PC-3 (cell line): Measurements from ENCODE around the gene LRP10. TPM values are rescaled to one million over a fixed set of nuclear protein-coding genes. Genes with fewer than 3 reads are reported as not detected.

Experiments
- ATAC-seq: fragments of 200-7000 bp; cut with Tn5 transposase; 2 replicates; pipeline ENCODE4 v1.9.1; 2020; ENCODE audit warnings: mild to moderate bottlenecking, moderate library complexity
- BruUV-seq: library from RNA; stranded (reverse); fragments of 400-500 nt; replicated peaks from 2 replicates; lab custom pipeline; 2021; lab: Mats Ljungman, UMichigan
- CTCF ChIA-PET: fragments of 300-600 bp; sonication (Branson Sonifier 250); formaldehyde crosslinking; loops from one replicate; lab custom pipeline; 2022; ENCODE audit warnings: antibody characterized with exemption; lab: Charles Lee
- POLR2A ChIA-PET: fragments of 300-600 bp; sonication (Branson Sonifier 250); formaldehyde crosslinking; loops from one replicate; lab custom pipeline; 2022; ENCODE audit warnings: antibody characterized with exemption; ENCODE audit not compliant: unreplicated experiment; lab: Charles Lee
- DNase-seq: peaks from one replicate; pipeline ENCODE4 v3.0.0-alpha.2; 2015
- H2AFZ ChIP-seq: fragments of 300-600 bp; sonication (generic); 2 replicates; pipeline ENCODE4 v1.6.0; 2016; ENCODE audit warnings: antibody characterized with exemption, low read length
- H3F3A ChIP-seq: fragments of 300-600 bp; sonication (generic); one replicate; pipeline ENCODE4 v1.6.0; 2017; ENCODE audit warnings: antibody characterized with exemption, low read length, control low read depth, mild to moderate bottlenecking; ENCODE audit not compliant: unreplicated experiment
- H3K27ac ChIP-seq: fragments of 300-600 bp; sonication (generic); 2 replicates; pipeline ENCODE4 v1.5.1; 2016; ENCODE audit warnings: mild to moderate bottlenecking, low read length
- H3K27me3 ChIP-seq: fragments of 300-600 bp; sonication (generic); 2 replicates; pipeline ENCODE4 v1.6.1; 2016; ENCODE audit warnings: low read length, mixed read lengths
- H3K36me3 ChIP-seq: fragments of 300-600 bp; sonication (generic); 2 replicates; pipeline ENCODE4 v1.6.1; 2016; ENCODE audit warnings: low read depth, mixed run types, low read length, mixed read lengths
- H3K4me1 ChIP-seq: fragments of 300-600 bp; sonication (generic); 2 replicates; pipeline ENCODE4 v1.5.1; 2016; ENCODE audit warnings: low read length; ENCODE audit not compliant: insufficient read depth
- H3K4me2 ChIP-seq: fragments of 300-600 bp; sonication (generic); 2 replicates; pipeline ENCODE4 v1.6.0; 2016; ENCODE audit warnings: low read length
- H3K4me3 ChIP-seq: fragments of 300-600 bp; sonication (generic); 2 replicates; pipeline ENCODE4 v1.5.1; 2016; ENCODE audit warnings: mild to moderate bottlenecking, low read length, mixed read lengths
- H3K79me2 ChIP-seq: fragments of 300-600 bp; sonication (generic); 2 replicates; pipeline ENCODE4 v1.6.1; 2017; ENCODE audit warnings: low read length, mixed read lengths
- H3K9ac ChIP-seq: fragments of 300-600 bp; sonication (generic); 2 replicates; pipeline ENCODE4 v1.6.0; 2016; ENCODE audit warnings: mild to moderate bottlenecking, low read length
- H3K9me2 ChIP-seq: fragments of 300-600 bp; sonication (generic); replicated peaks from 2 replicates; pipeline ENCODE4 v1.6.1; 2016; ENCODE audit warnings: mixed run types, low read length, mixed read lengths
- H3K9me3 ChIP-seq: fragments of 300-600 bp; sonication (generic); 2 replicates; pipeline ENCODE4 v1.6.1; 2016; ENCODE audit warnings: low read length, mixed read lengths
- H4K20me1 ChIP-seq: fragments of 300-600 bp; sonication (generic); 2 replicates; pipeline ENCODE4 v1.6.1; 2016; ENCODE audit warnings: low read length, mixed read lengths
- EZH2 ChIP-seq: fragments of 300-600 bp; sonication (generic); IDR thresholded peaks from one replicate; pipeline ENCODE4 v1.6.1; 2017; ENCODE audit warnings: antibody characterized with exemption, mild to moderate bottlenecking, low read length; ENCODE audit not compliant: unreplicated experiment
- EZH2phosphoT487 ChIP-seq: fragments of 300-600 bp; sonication (generic); IDR thresholded peaks from 2 replicates; pipeline ENCODE4 v1.6.1; 2018; ENCODE audit warnings: mild to moderate bottlenecking, antibody characterized with exemption, low read length, borderline replicate concordance
- intact Hi-C: fragments of 100-400 bp; cut with micrococcal nuclease; formaldehyde crosslinking; loops from 2 replicates; pipeline ENCODE4 v1.9.0; 2023
- total RNA-seq: library from RNA; depleted of rRNA; stranded (reverse); fragments of >200 nt; gene quantifications from 2 replicates; pipeline ENCODE4 v1.2.3, GENCODE V29; 2014
- TF ChIP-seq, protein P1 (sequence below): fragments of 300-600 bp; sonication (generic); conservative IDR thresholded peaks from 2 replicates; pipeline ENCODE4 v1.5.1; 2017; ENCODE audit warnings: antibody characterized with exemption, low read depth, mild to moderate bottlenecking, low read length

Gene LRP10
- total RNA-seq, 1 experiment from 2014 or later: 46.5 TPM

DNA sequence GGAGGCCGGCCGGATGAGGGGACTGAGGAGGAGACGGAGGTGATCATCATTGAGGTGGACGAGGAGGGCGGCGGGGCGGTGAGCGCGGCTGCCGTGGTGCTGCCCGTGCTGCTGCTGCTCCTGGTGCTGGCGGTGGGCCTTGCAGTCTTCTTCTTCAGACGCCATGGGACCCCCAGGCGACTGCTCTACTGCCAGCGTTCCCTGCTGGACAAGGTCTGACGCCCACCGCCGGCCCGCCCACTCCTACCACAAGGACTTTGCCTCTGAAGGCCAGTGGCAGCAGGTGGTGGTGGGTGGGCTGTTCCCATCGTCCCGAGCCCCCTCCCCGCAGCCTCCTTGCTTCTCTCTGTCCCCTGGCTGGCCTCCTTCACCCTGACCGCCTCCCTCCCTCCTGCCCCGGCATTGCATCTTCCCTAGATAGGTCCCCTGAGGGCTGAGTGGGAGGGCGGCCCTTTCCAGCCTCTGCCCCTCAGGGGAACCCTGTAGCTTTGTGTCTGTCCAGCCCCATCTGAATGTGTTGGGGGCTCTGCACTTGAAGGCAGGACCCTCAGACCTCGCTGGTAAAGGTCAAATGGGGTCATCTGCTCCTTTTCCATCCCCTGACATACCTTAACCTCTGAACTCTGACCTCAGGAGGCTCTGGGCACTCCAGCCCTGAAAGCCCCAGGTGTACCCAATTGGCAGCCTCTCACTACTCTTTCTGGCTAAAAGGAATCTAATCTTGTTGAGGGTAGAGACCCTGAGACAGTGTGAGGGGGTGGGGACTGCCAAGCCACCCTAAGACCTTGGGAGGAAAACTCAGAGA, 25.5 kb upstream of the LRP10 start:
- H3F3A ChIP-seq: no peaks in the 10 kb centered on the region
- peaks cover 24% of the 10 kb centered on the region for H3K36me3 ChIP-seq
- CTCF ChIA-PET: no interaction called here
- BruUV-seq: no TSS peak
- H3K4me1 ChIP-seq: peaks cover 16% of the 10 kb centered on the region
- TF ChIP-seq, protein P1, sequence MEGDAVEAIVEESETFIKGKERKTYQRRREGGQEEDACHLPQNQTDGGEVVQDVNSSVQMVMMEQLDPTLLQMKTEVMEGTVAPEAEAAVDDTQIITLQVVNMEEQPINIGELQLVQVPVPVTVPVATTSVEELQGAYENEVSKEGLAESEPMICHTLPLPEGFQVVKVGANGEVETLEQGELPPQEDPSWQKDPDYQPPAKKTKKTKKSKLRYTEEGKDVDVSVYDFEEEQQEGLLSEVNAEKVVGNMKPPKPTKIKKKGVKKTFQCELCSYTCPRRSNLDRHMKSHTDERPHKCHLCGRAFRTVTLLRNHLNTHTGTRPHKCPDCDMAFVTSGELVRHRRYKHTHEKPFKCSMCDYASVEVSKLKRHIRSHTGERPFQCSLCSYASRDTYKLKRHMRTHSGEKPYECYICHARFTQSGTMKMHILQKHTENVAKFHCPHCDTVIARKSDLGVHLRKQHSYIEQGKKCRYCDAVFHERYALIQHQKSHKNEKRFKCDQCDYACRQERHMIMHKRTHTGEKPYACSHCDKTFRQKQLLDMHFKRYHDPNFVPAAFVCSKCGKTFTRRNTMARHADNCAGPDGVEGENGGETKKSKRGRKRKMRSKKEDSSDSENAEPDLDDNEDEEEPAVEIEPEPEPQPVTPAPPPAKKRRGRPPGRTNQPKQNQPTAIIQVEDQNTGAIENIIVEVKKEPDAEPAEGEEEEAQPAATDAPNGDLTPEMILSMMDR: no peak
- no peak for TF ChIP-seq EZH2phosphoT487
- no peak for TF ChIP-seq EZH2
- H3K9me3 ChIP-seq: no peaks in the 10 kb centered on the region
- H3K4me2 ChIP-seq: no peak overlapping the region
- no peaks in the 10 kb centered on the region for H4K20me1 ChIP-seq
- DNase-seq: no peak
- no peaks in the 10 kb centered on the region for H3K79me2 ChIP-seq
- H3K27me3 ChIP-seq: no peaks in the 10 kb centered on the region
- POLR2A ChIA-PET: no interaction called here
- intact Hi-C loops: no loop called here
- H3K27ac ChIP-seq: no peak overlapping the region
- ATAC-seq: no peak
- H2AFZ ChIP-seq: no peak overlapping the region
- H3K9me2 ChIP-seq: no peaks in the 10 kb centered on the region
- H3K4me3 ChIP-seq: no peak overlapping the region
- no peak overlapping the region for H3K9ac ChIP-seq

DNA sequence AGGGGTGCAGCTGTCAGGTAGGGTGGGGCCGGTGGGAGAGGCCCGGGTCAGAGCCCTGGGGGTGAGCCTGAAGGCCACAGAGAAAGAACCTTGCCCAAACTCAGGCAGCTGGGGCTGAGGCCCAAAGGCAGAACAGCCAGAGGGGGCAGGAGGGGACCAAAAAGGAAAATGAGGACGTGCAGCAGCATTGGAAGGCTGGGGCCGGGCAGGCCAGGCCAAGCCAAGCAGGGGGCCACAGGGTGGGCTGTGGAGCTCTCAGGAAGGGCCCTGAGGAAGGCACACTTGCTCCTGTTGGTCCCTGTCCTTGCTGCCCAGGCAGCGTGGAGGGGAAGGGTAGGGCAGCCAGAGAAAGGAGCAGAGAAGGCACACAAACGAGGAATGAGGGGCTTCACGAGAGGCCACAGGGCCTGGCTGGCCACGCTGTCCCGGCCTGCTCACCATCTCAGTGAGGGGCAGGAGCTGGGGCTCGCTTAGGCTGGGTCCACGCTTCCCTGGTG, 24.7 kb upstream of the LRP10 start:
- BruUV-seq: TSS peak; percentile 18
- Histone ChIP-seq H3K9ac (no peak overlapping the region), H3K9me2 (no peaks in the 10 kb centered on the region), H3K4me1 (peaks cover 25% of the 10 kb centered on the region), H3K9me3 (no peaks in the 10 kb centered on the region), H2AFZ (no peak overlapping the region), H3K36me3 (peaks cover 19% of the 10 kb centered on the region), H3F3A (no peaks in the 10 kb centered on the region), H3K79me2 (no peaks in the 10 kb centered on the region), H4K20me1 (no peaks in the 10 kb centered on the region), H3K4me2 (no peak overlapping the region), H3K27ac (no peak overlapping the region), H3K27me3 (no peaks in the 10 kb centered on the region), H3K4me3 (no peak overlapping the region)
- intact Hi-C loops: no loop called here
- TF ChIP-seq, protein P1: no peak
- TF ChIP-seq EZH2phosphoT487 (no peak), EZH2 (no peak)
- ChIA-PET CTCF (no interaction called here), POLR2A (no interaction called here)
- no peak for ATAC-seq
- DNase-seq: no peak
